A549 (cell line): ENCODE data around the gene NELFE.
"Not testable (repeated sequence)": the region's sequence is repeated elsewhere in the genome, so short reads cannot be mapped to it uniquely, and the experiment has no call there.

Experiments used
- CBX8 ChIP-seq: fragments of 200-600 bp; sonication (generic); IDR thresholded peaks from 2 replicates; pipeline ENCODE4 v1.6.1; 2016
- CTCF ChIP-seq: fragments of >200 bp; sonication (Bioruptor Twin); formaldehyde crosslinking; IDR thresholded peaks from 3 replicates; pipeline ENCODE4 v1.5.1; 2016
- HMGXB4 ChIP-seq: fragments of 250-450 bp; sonication (Bioruptor Pico); IDR thresholded peaks from 2 replicates; pipeline ENCODE4 v1.5.0; 2021; ENCODE audit warnings: mild to moderate bottlenecking, moderate library complexity, borderline replicate concordance
- JUNB ChIP-seq: fragments of >200 bp; sonication (Bioruptor Twin); formaldehyde crosslinking; IDR thresholded peaks from 2 replicates; pipeline ENCODE4 v1.6.1; 2016
- MAX ChIP-seq: IDR thresholded peaks from 2 replicates; pipeline ENCODE4 v1.6.1; 2012
- PHF8 ChIP-seq: fragments of 200-600 bp; sonication (generic); IDR thresholded peaks from 2 replicates; pipeline ENCODE4 v1.6.1; 2016; ENCODE audit warnings: low read depth, mild to moderate bottlenecking, antibody characterized with exemption, moderate library complexity, borderline replicate concordance
- POLR2A ChIP-seq: IDR thresholded peaks from 2 replicates; pipeline ENCODE4 v1.6.1; 2012; ENCODE audit warnings: mild to moderate bottlenecking, low read length
- RAD21 ChIP-seq, 2 experiments: fragments of >200 bp in 1 of 2; sonication (Bioruptor Twin) in 1 of 2; formaldehyde crosslinking in 1 of 2; IDR thresholded peaks in 1 of 2; conservative IDR thresholded peaks in 1 of 2; 2 replicates in 1 of 2; 3 replicates in 1 of 2; pipeline ENCODE4 v1.6.1; 2012 to 2018; ENCODE audit warnings: inconsistent platforms in 1 of 2
- REST ChIP-seq: fragments of 200-600 bp; sonication (generic); IDR thresholded peaks from 2 replicates; pipeline ENCODE4 v1.6.1; 2016; ENCODE audit warnings: antibody characterized with exemption, mild to moderate bottlenecking, moderate library complexity
- RFX5 ChIP-seq: fragments of 450-650 bp; IDR thresholded peaks from 2 replicates; pipeline ENCODE4 v1.7.1; 2014; ENCODE audit warnings: antibody characterized with exemption, mild to moderate bottlenecking, moderate library complexity
- USF2 ChIP-seq: fragments of 450-650 bp; IDR thresholded peaks from 2 replicates; pipeline ENCODE4 v1.6.1; 2014; ENCODE audit warnings: antibody characterized with exemption

- not testable (repeated sequence) for TF ChIP-seq MAX; CTCF; POLR2A; USF2; CBX8; REST; PHF8; JUNB; RAD21 (conservative IDR thresholded peaks at IDR 0.05 in 1 of 2, IDR thresholded peaks at IDR 0.05 in 1 of 2); RFX5; HMGXB4
Observed at GRCh38 chr6:32008037-32008436, 49.3 kb upstream of the NELFE start.
